HEK293 (cell line): ENCODE measurements around the gene ZFYVE1.

ENCODE experiments used
- CTCF ChIP-seq: fragments of 450-650 bp; formaldehyde crosslinking; IDR thresholded peaks from 2 replicates; pipeline ENCODE4 v1.5.1; 2016; ENCODE audit warnings: missing biosample characterization, missing genetic modification characterization
- FEZF1 ChIP-seq: fragments of 450-650 bp; formaldehyde crosslinking; IDR thresholded peaks from 2 replicates; pipeline ENCODE4 v1.5.1; 2016; ENCODE audit warnings: missing biosample characterization, missing genetic modification characterization
- KLF16 ChIP-seq: fragments of 450-650 bp; formaldehyde crosslinking; IDR thresholded peaks from 2 replicates; pipeline ENCODE4 v1.5.1; 2017; ENCODE audit warnings: missing biosample characterization, missing genetic modification characterization
- ZNF248 ChIP-seq: fragments of 450-650 bp; formaldehyde crosslinking; IDR thresholded peaks from 2 replicates; pipeline ENCODE4 v1.5.1; 2017; ENCODE audit warnings: missing biosample characterization, missing genetic modification characterization
- ZNF426 ChIP-seq: fragments of 450-650 bp; formaldehyde crosslinking; IDR thresholded peaks from 2 replicates; pipeline ENCODE4 v1.5.1; 2017; ENCODE audit warnings: missing biosample characterization, missing genetic modification characterization, mild to moderate bottlenecking, inconsistent platforms, moderate library complexity
- ZNF585B ChIP-seq: fragments of 450-650 bp; formaldehyde crosslinking; IDR thresholded peaks from 2 replicates; pipeline ENCODE4 v1.5.1; 2016; ENCODE audit warnings: missing biosample characterization, missing genetic modification characterization
- ZNF660 ChIP-seq: fragments of 450-650 bp; IDR thresholded peaks from 2 replicates; pipeline ENCODE4 v1.5.1; 2018; ENCODE audit warnings: missing biosample characterization, mild to moderate bottlenecking, missing genetic modification characterization
- TF ChIP-seq, protein P1 (sequence below): sonication (generic); formaldehyde crosslinking; IDR thresholded peaks from 2 replicates; pipeline ENCODE4 v1.8.1; 2022; ENCODE audit warnings: mild to moderate bottlenecking, moderate library complexity, missing genetic modification reagents

- TF ChIP-seq CTCF (tag by site-specific recombination) = no peak
- TF ChIP-seq, protein P1, sequence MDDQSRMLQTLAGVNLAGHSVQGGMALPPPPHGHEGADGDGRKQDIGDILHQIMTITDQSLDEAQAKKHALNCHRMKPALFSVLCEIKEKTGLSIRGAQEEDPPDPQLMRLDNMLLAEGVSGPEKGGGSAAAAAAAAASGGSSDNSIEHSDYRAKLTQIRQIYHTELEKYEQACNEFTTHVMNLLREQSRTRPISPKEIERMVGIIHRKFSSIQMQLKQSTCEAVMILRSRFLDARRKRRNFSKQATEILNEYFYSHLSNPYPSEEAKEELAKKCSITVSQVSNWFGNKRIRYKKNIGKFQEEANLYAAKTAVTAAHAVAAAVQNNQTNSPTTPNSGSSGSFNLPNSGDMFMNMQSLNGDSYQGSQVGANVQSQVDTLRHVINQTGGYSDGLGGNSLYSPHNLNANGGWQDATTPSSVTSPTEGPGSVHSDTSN (CRISPR knock-in tag) = 0 out of 2 replicates have a peak, but pooled peaks have one; percentile 16
- no peak for TF ChIP-seq ZNF248 (tag by site-specific recombination)
- TF ChIP-seq ZNF660 = no peak
- TF ChIP-seq ZNF585B (tag by site-specific recombination) = no peak
- TF ChIP-seq KLF16 (tag by site-specific recombination) = peak; percentile 94
- no peak for TF ChIP-seq FEZF1
- TF ChIP-seq ZNF426 (tag by site-specific recombination) = no peak
Observed at GRCh38 chr14:72926292-72927028, 100.4 kb downstream of the ZFYVE1 start, which contains the start of gene DCAF4.
